Embryonic facial prominence (tissue), 1 donor: ENCODE measurements around the gene CCDC169.

Source experiments
- DNase-seq: peaks from one replicate; pipeline ENCODE4 v3.0.0-alpha.2; 2016; ENCODE audit errors: extremely low spot score

The CCDC169 gene

GRCh38 chr13:36244073-36244472 lies 53.5 kb downstream of the CCDC169 start:
- no peak for DNase-seq

- DNase-seq = no peak
Observed at GRCh38 chr13:36242761-36243160, 54.9 kb downstream of the CCDC169 start.

GRCh38 chr13:36231236-36231635 lies 66.4 kb downstream of the CCDC169 start:
- no peak for DNase-seq

GRCh38 chr13:36224730-36225129 lies 72.9 kb downstream of the CCDC169 start:
- DNase-seq = no peak

GRCh38 chr13:36219883-36220282 lies 77.7 kb downstream of the CCDC169 start:
- no peak for DNase-seq

- no peak for DNase-seq
Observed at GRCh38 chr13:36217456-36217855, 80.2 kb downstream of the CCDC169 start.

- no peak for DNase-seq
Observed at GRCh38 chr13:36214163-36214921, 83.3 kb downstream of the CCDC169 start, which contains the start of gene SOHLH2. SOHLH2 (minus strand) TSS chr13:36214556; CDS start chr13:36214526, 30 bp downstream.

GRCh38 chr13:36212789-36213188 lies 84.8 kb downstream of the CCDC169 start:
- no peak for DNase-seq

GRCh38 chr13:36211567-36211966 lies 86.0 kb downstream of the CCDC169 start:
- DNase-seq = no peak

GRCh38 chr13:36210738-36211137 lies 86.9 kb downstream of the CCDC169 start:
- no peak for DNase-seq

GRCh38 chr13:36207672-36208071 lies 89.9 kb downstream of the CCDC169 start:
- DNase-seq = no peak

- no peak for DNase-seq
Observed at GRCh38 chr13:36193151-36193855, 104.3 kb downstream of the CCDC169 start.

- DNase-seq = no peak
Observed at GRCh38 chr13:36192166-36192565, 105.4 kb downstream of the CCDC169 start.

GRCh38 chr13:36190771-36191170 lies 106.8 kb downstream of the CCDC169 start:
- DNase-seq = no peak

- DNase-seq = no peak
Observed at GRCh38 chr13:36188441-36188840, 109.2 kb downstream of the CCDC169 start.

- DNase-seq = no peak
Observed at GRCh38 chr13:36183901-36184300, 113.7 kb downstream of the CCDC169 start.
